AG20443 (cell line): Measurements from ENCODE around the gene PDZK1IP1.

ENCODE experiments used
- DNase-seq: peaks from one replicate; pipeline ENCODE4 v3.0.0; 2012; ENCODE audit warnings: low spot score, mixed read lengths

Gene PDZK1IP1

DNA sequence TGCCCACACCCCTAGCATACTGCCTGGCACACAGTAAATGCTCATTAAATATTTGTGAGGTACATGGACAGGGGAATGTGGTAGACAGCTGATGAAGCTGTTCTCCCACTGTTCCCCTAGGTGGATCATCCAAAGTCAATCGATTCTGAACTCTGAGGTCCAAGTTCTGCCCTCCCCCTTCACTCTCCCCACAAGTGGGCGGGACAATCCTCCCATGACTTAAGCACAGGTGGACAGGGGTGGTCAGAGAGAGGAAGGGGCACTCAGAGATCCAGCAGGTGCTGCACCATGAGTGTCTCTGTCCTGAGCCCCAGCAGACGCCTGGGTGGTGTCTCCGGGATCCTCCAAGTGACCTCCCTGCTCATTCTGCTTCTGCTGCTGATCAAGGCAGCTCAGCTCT lies 52.6 kb downstream of the PDZK1IP1 start, which contains the start of gene CYP4A22:
Gene CYP4A22, plus strand, starts transcription at position 244 of the 400 bp plus-strand sequence. Its CDS starts 45 bp downstream, at position 289.
- no peak for DNase-seq
